Prostate gland (tissue), 2 donors: ENCODE data around the gene TSLP. TPM values are rescaled to one million over a fixed set of nuclear protein-coding genes. Genes with fewer than 3 reads are reported as not detected.

ENCODE experiments used
- DNase-seq: peaks from one replicate; pipeline ENCODE4 v3.0.0-alpha.2; 2019; ENCODE audit warnings: low spot score
- H3K27ac ChIP-seq, 2 donors: fragments of 200-600 bp; sonication (generic); 2 replicates each; pipeline ENCODE4 v1.5.1; 2017 to 2019
- H3K27me3 ChIP-seq: fragments of 200-600 bp; sonication (generic); replicated peaks from 2 replicates; pipeline ENCODE4 v1.5.1; 2019; ENCODE audit not compliant: insufficient read depth
- H3K36me3 ChIP-seq, 2 donors: fragments of 200-600 bp; sonication (generic); 1 replicate in 1 of 2; 2 replicates in 1 of 2; pipeline versions ENCODE4 v1.5.1 to v1.8.1; 2017 to 2019
- H3K4me1 ChIP-seq: fragments of 200-600 bp; sonication (generic); replicated peaks from 2 replicates; pipeline ENCODE4 v1.5.1; 2019
- H3K4me3 ChIP-seq, 2 donors: fragments of 200-600 bp; sonication (generic); 2 replicates each; pipeline ENCODE4 v1.5.1; 2017 to 2019
- H3K9me3 ChIP-seq: fragments of 200-600 bp; sonication (generic); 2 replicates; pipeline ENCODE4 v1.5.1; 2017
- POLR2A ChIP-seq: fragments of 450-650 bp; IDR thresholded peaks from one replicate; pipeline ENCODE4 v1.6.1; 2016; ENCODE audit warnings: antibody characterized with exemption, mild to moderate bottlenecking
- POLR2AphosphoS5 ChIP-seq: sonication (generic); formaldehyde crosslinking; IDR thresholded peaks from one replicate; pipeline ENCODE4 v1.6.1; 2017; ENCODE audit warnings: antibody characterized with exemption
- WGBS: methylation state at CpG from one replicate; pipeline ENCODE4 v1.1.5; 2018; 5-methylcytosine and 5-hydroxymethylcytosine counted together
- intact Hi-C: fragments of 100-400 bp; cut with DNase I; formaldehyde crosslinking; loops from one replicate; pipeline ENCODE4 v1.14.2; 2022
- total RNA-seq, 2 donors: library from RNA; depleted of rRNA; stranded (reverse); fragments of >200 nt; gene quantifications; one replicate each; pipeline ENCODE4 v1.1.0, GENCODE V29; 2016
- TF ChIP-seq, protein P1 (sequence below), 4 experiments: fragments of 200-600 bp in 2 of 4; fragments of 450-650 bp in 2 of 4; sonication (generic) in 2 of 4; IDR thresholded peaks; 1 replicate in 3 of 4; 2 replicates in 1 of 4; pipeline ENCODE4 v1.5.1; 2016 to 2019; ENCODE audit warnings: antibody characterized with exemption in 4 of 4, mild to moderate bottlenecking in 2 of 4, moderate library complexity in 2 of 4

The TSLP gene
- total RNA-seq, 2 donors from 2014 or later = 0.97 to 1.0 TPM

DNA sequence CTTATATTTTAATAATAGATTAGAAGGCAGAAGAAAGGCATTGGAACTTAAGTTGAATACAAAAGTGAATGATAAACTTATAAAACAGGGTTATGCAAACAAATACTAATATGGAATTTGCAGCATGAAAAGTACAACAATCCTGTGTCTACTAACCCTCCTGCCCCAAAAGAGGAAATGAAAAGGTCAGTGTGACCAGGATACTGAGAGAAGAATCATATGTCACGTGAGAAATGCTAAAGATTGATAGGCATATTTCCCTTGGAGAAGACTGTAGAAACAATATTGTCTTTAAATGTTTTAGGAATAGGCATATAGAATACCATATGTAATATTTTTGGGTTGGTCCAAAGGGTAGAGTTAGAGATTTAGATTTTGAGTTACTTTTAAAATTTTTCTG lies 24.5 kb downstream of the TSLP start:
- H3K27ac ChIP-seq = no peak overlapping the region
- 91% methylated on average over 1 of the region's 1 CpG for WGBS
- no peak for DNase-seq
- intact Hi-C loops = no loop called here
- H3K9me3 ChIP-seq = no peaks in the 10 kb centered on the region
- TF ChIP-seq, protein P1, sequence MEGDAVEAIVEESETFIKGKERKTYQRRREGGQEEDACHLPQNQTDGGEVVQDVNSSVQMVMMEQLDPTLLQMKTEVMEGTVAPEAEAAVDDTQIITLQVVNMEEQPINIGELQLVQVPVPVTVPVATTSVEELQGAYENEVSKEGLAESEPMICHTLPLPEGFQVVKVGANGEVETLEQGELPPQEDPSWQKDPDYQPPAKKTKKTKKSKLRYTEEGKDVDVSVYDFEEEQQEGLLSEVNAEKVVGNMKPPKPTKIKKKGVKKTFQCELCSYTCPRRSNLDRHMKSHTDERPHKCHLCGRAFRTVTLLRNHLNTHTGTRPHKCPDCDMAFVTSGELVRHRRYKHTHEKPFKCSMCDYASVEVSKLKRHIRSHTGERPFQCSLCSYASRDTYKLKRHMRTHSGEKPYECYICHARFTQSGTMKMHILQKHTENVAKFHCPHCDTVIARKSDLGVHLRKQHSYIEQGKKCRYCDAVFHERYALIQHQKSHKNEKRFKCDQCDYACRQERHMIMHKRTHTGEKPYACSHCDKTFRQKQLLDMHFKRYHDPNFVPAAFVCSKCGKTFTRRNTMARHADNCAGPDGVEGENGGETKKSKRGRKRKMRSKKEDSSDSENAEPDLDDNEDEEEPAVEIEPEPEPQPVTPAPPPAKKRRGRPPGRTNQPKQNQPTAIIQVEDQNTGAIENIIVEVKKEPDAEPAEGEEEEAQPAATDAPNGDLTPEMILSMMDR (IDR thresholded peaks at IDR 0.05) = no peak
- no peak overlapping the region for H3K4me3 ChIP-seq
- H3K36me3 ChIP-seq = no peaks in the 10 kb centered on the region
- no peaks in the 10 kb centered on the region for H3K27me3 ChIP-seq
- H3K4me1 ChIP-seq = peaks cover 12% of the 10 kb centered on the region

GRCh38 chr5:111099058-111099778 lies 27.7 kb downstream of the TSLP start:
- TF ChIP-seq POLR2AphosphoS5 = no peak
- TF ChIP-seq, protein P1 (IDR thresholded peaks at IDR 0.05) = no peak
- TF ChIP-seq POLR2A = no peak
- H3K27ac ChIP-seq = no peak overlapping the region
- DNase-seq = no peak
- H3K27me3 ChIP-seq = no peaks in the 10 kb centered on the region
- no peak overlapping the region for H3K4me3 ChIP-seq
- no peaks in the 10 kb centered on the region for H3K9me3 ChIP-seq
- WGBS = 65% methylated on average over 1 of the region's 1 CpG
- H3K36me3 ChIP-seq = no peaks in the 10 kb centered on the region
- intact Hi-C loops = no loop called here
- H3K4me1 ChIP-seq = peaks cover 4% of the 10 kb centered on the region

DNA sequence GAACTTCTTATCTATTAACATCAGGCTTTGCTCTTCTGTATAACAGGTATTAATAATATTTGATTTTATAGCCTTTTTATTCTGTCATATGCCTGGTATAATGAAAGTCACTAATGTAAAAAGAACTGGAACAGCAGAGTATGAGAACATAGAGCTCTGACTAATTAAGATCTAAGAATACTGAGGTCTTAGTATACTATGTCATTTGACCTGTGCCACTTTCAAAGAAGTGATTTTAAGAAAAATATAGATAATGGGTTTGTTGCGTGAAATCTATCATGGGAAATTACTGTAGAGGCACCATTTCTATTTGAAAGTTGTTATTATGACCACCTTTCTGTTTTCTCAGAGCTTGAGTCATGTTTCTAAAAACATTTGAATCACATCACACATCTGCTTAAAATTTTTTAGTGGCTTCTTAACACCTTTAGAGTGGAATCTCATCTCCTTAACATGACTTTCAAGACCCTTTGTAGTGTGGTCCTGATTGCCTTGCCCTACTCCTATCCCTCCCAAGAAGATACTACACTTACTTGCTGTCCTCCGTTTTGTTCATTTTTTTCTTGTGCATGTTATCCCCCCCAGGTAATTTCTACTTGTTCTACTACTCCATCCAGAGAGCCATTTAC lies 34.9 kb downstream of the TSLP start:
- Histone ChIP-seq H3K4me3 (no peak overlapping the region), H3K36me3 (no peaks in the 10 kb centered on the region), H3K27me3 (no peaks in the 10 kb centered on the region), H3K9me3 (no peaks in the 10 kb centered on the region), H3K27ac (no peak overlapping the region), H3K4me1 (no peaks in the 10 kb centered on the region)
- DNase-seq = no peak
- 96% methylated on average over 2 of the region's 2 CpGs for WGBS
- intact Hi-C loops = no loop called here
- TF ChIP-seq, protein P1 (IDR thresholded peaks at IDR 0.05) = no peak
- no peak for TF ChIP-seq POLR2A
- no peak for TF ChIP-seq POLR2AphosphoS5

DNA sequence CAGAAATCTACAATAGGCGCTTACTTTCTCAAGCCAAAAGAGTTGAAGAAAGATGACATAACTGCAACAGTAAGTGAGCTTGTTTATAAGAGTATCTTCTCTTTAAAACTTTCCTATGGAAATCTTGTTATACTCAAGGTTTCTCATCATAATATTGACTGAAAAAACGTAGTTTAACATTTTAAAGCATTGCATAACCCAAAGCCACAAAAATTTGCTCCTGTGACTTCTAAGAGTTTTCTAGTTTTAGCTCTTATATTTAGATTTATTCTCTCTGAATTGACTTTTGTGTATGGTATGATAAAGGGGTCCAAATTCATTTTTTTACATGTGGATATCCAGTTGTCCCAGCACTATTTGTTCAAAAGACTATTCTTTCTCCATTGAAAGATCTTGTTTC lies 35.9 kb downstream of the TSLP start:
- TF ChIP-seq POLR2AphosphoS5 = no peak
- TF ChIP-seq, protein P1 (IDR thresholded peaks at IDR 0.05) = no peak
- TF ChIP-seq POLR2A = no peak
- H3K36me3 ChIP-seq = no peaks in the 10 kb centered on the region
- no peaks in the 10 kb centered on the region for H3K4me1 ChIP-seq
- H3K27me3 ChIP-seq = no peaks in the 10 kb centered on the region
- no peak overlapping the region for H3K27ac ChIP-seq
- H3K9me3 ChIP-seq = no peaks in the 10 kb centered on the region
- intact Hi-C loops = no loop called here
- 87% methylated on average over 2 of the region's 2 CpGs for WGBS
- DNase-seq = no peak
- H3K4me3 ChIP-seq = no peak overlapping the region

- WGBS = 93% methylated on average over 3 of the region's 3 CpGs
- Histone ChIP-seq H3K9me3 (no peaks in the 10 kb centered on the region), H3K4me3 (no peak overlapping the region), H3K27ac (no peak overlapping the region), H3K4me1 (no peaks in the 10 kb centered on the region), H3K27me3 (no peaks in the 10 kb centered on the region), H3K36me3 (no peaks in the 10 kb centered on the region)
- TF ChIP-seq, protein P1 (IDR thresholded peaks at IDR 0.05) = no peak
- TF ChIP-seq POLR2A (no peak), POLR2AphosphoS5 (no peak)
- intact Hi-C loops = no loop called here
- no peak for DNase-seq
These were observed 40.4 kb downstream of the TSLP start for GRCh38 chr5:111111956-111112355.
